Activated CD4-positive, alpha-beta T cell treated with anti-CD3 and anti-CD28 coated beads, Interleukin-2, amount 50 U/mL, for 24 hours (primary cell): ENCODE measurements around the gene S100A5.
A peak's percentile ranks its signal among the peaks of the same experiment; 100 is the strongest.
"Not testable (repeated sequence)": the region's sequence is repeated elsewhere in the genome, so short reads cannot be mapped to it uniquely, and the experiment has no call there.

Experiments
- DNase-seq, 2 donors: peaks; one replicate each; pipeline ENCODE4 v3.0.0-alpha.2; 2020; ENCODE audit warnings: low read depth in 1 of 2, low spot score in 1 of 2

The S100A5 gene

GRCh38 chr1:153535242-153536011 lies 5.3 kb downstream of the S100A5 start, which contains the start of gene S100A6:
Gene S100A6 (minus strand): TSS chr1:153535991. CDS start chr1:153535339, 652 bp downstream.
- DNase-seq: peak in 1 of 2 donors; percentile 28

GRCh38 chr1:153534925-153535241 lies 5.9 kb downstream of the S100A5 start:
- no peak for DNase-seq

- no peak for DNase-seq
These were observed 6.4 kb downstream of the S100A5 start for GRCh38 chr1:153534226-153534924.

- no peak for DNase-seq
These were observed 7.0 kb downstream of the S100A5 start for GRCh38 chr1:153533689-153534201.

GRCh38 chr1:153532769-153533599 lies 7.8 kb downstream of the S100A5 start:
- peak; percentile 65 to 67 for DNase-seq

- DNase-seq: no peak
These were observed 8.6 kb downstream of the S100A5 start for GRCh38 chr1:153532181-153532580.

GRCh38 chr1:153531638-153532037 lies 9.1 kb downstream of the S100A5 start:
- DNase-seq: no peak

GRCh38 chr1:153527683-153528040 lies 13.1 kb downstream of the S100A5 start:
- DNase-seq: no peak

- DNase-seq: no peak
These were observed 13.6 kb downstream of the S100A5 start for GRCh38 chr1:153527023-153527682.

GRCh38 chr1:153526132-153526543 lies 14.6 kb downstream of the S100A5 start:
- no peak for DNase-seq

GRCh38 chr1:153525088-153525728 lies 15.5 kb downstream of the S100A5 start:
- no peak for DNase-seq

- DNase-seq: not testable (repeated sequence)
These were observed 18.2 kb downstream of the S100A5 start for GRCh38 chr1:153522353-153523048.

GRCh38 chr1:153521808-153522207 lies 18.9 kb downstream of the S100A5 start:
- not testable (repeated sequence) for DNase-seq

GRCh38 chr1:153520818-153521476 lies 19.8 kb downstream of the S100A5 start:
- no peak for DNase-seq

- DNase-seq: not testable (repeated sequence)
These were observed 20.5 kb downstream of the S100A5 start for GRCh38 chr1:153520137-153520691.

GRCh38 chr1:153519242-153519641 lies 21.5 kb downstream of the S100A5 start:
- DNase-seq: no peak

GRCh38 chr1:153515504-153516394 lies 25.0 kb downstream of the S100A5 start:
- no peak for DNase-seq

GRCh38 chr1:153513666-153514065 lies 27.1 kb downstream of the S100A5 start:
- DNase-seq: no peak
